SK-N-SH (cell line): ENCODE results near the gene BRI3BP. TPM values are rescaled to one million over a fixed set of nuclear protein-coding genes. Genes with fewer than 3 reads are reported as not detected.

Source experiments
- CTCF ChIA-PET: fragments of 300-600, 350-600 bp; formaldehyde crosslinking; extraction: SDS; loops from one replicate; lab custom pipeline; 2021; lab: Yijun Ruan, JAX
- POLR2A ChIA-PET: fragments of 350-600 bp; sonication (Branson Sonifier 250); formaldehyde crosslinking; extraction: SDS; loops from one replicate; lab custom pipeline; 2020; ENCODE audit warnings: antibody characterized with exemption, inconsistent platforms; lab: Yijun Ruan, JAX
- DNase-seq: peaks from one replicate; pipeline ENCODE4 v3.0.0; 2012
- H2AFZ ChIP-seq: fragments of 200-600 bp; sonication (generic); 2 replicates; pipeline ENCODE4 v1.8.1; 2016; ENCODE audit warnings: antibody characterized with exemption, mild to moderate bottlenecking, low read depth
- H3F3A ChIP-seq: fragments of 200-600 bp; sonication (generic); replicated peaks from 2 replicates; pipeline ENCODE3; 2016; ENCODE audit warnings: antibody characterized with exemption, mild to moderate bottlenecking; ENCODE audit not compliant: insufficient read depth
- H3K27ac ChIP-seq, 2 experiments: fragments of 200-500 bp in 1 of 2; fragments of 200-600 bp in 1 of 2; sonication (Bioruptor generic) in 1 of 2; sonication (generic), shearing (Covaris generic) in 1 of 2; 2 replicates each; pipeline versions ENCODE4 v1.5.1 to v1.6.1; 2014 to 2016; ENCODE audit warnings: low read depth in 2 of 2, inconsistent platforms in 1 of 2, low read length in 1 of 2, mild to moderate bottlenecking in 1 of 2, mixed read lengths in 1 of 2
- H3K27me3 ChIP-seq: fragments of 200-600 bp; sonication (generic), shearing (Covaris generic); 2 replicates; pipeline ENCODE4 v1.6.1; 2016; ENCODE audit warnings: mixed run types; ENCODE audit not compliant: insufficient read depth
- H3K36me3 ChIP-seq, 2 experiments: fragments of 200-500 bp in 1 of 2; fragments of 200-600 bp in 1 of 2; sonication (Bioruptor generic) in 1 of 2; sonication (generic) in 1 of 2; replicated peaks in 1 of 2; 2 replicates each; pipeline versions ENCODE3 to v1.5.1; 2014 to 2016; ENCODE audit warnings: low read length in 1 of 2, mild to moderate bottlenecking in 1 of 2; ENCODE audit not compliant: insufficient read depth in 2 of 2, control insufficient read depth in 1 of 2
- H3K4me1 ChIP-seq, 2 experiments: fragments of 200-500 bp in 1 of 2; fragments of 200-600 bp in 1 of 2; sonication (Bioruptor generic) in 1 of 2; sonication (generic), shearing (Covaris generic) in 1 of 2; 2 replicates each; pipeline versions ENCODE4 v1.5.1 to v1.6.1; 2014 to 2016; ENCODE audit warnings: low read depth in 1 of 2, low read length in 1 of 2, mixed run types in 1 of 2; ENCODE audit not compliant: insufficient read depth in 2 of 2, control insufficient read depth in 1 of 2
- H3K4me2 ChIP-seq: fragments of 200-600 bp; sonication (generic), shearing (Covaris generic); 2 replicates; pipeline ENCODE4 v1.6.1; 2017; ENCODE audit warnings: mixed run types
- H3K4me3 ChIP-seq, 2 experiments: fragments of 200-500 bp in 1 of 2; fragments of 200-600 bp in 1 of 2; sonication (Bioruptor generic) in 1 of 2; sonication (generic), shearing (Covaris generic) in 1 of 2; 2 replicates each; pipeline versions ENCODE4 v1.5.1 to v1.8.1; 2014 to 2016; ENCODE audit warnings: low read depth in 2 of 2, inconsistent platforms in 1 of 2, low read length in 1 of 2, mild to moderate bottlenecking in 1 of 2, mixed read lengths in 1 of 2, moderate library complexity in 1 of 2
- H3K79me2 ChIP-seq: fragments of 200-600 bp; sonication (generic); 2 replicates; pipeline ENCODE4 v1.8.1; 2017; ENCODE audit warnings: mild to moderate bottlenecking; ENCODE audit not compliant: insufficient read depth
- H3K9ac ChIP-seq: fragments of 200-600 bp; sonication (generic); 2 replicates; pipeline ENCODE4 v1.6.1; 2017; ENCODE audit warnings: mixed run types
- H3K9me2 ChIP-seq: fragments of 200-600 bp; sonication (generic); 2 replicates; pipeline ENCODE4 v1.6.1; 2017; ENCODE audit warnings: mixed run types
- H3K9me3 ChIP-seq: fragments of 200-600 bp; sonication (generic); 2 replicates; pipeline ENCODE4 v1.6.1; 2017; ENCODE audit warnings: mixed run types, mild to moderate bottlenecking, moderate library complexity
- H4K20me1 ChIP-seq: fragments of 200-600 bp; sonication (generic); 2 replicates; pipeline ENCODE4 v1.6.1; 2017; ENCODE audit warnings: mild to moderate bottlenecking, mixed run types; ENCODE audit not compliant: insufficient read depth
- CTCF ChIP-seq: fragments of 200-600 bp; sonication (generic); IDR thresholded peaks from 2 replicates; pipeline ENCODE4 v1.6.1; 2017; ENCODE audit warnings: antibody characterized with exemption, mild to moderate bottlenecking, moderate library complexity
- EP300 ChIP-seq, 2 experiments: IDR thresholded peaks; 2 replicates each; pipeline versions ENCODE4 v1.4.0 to v1.6.1; 2012; ENCODE audit warnings: borderline replicate concordance in 1 of 2, low read depth in 1 of 2, low read length in 1 of 2
- FOXJ3 ChIP-seq: sonication (generic); formaldehyde crosslinking; IDR thresholded peaks from 2 replicates; pipeline ENCODE4 v1.5.1; 2020; ENCODE audit warnings: mild to moderate bottlenecking, missing genetic modification reagents
- FOXM1 ChIP-seq: IDR thresholded peaks from 2 replicates; pipeline ENCODE4 v1.4.0; 2012; ENCODE audit warnings: low read depth, mild to moderate bottlenecking
- GATA2 ChIP-seq: sonication (generic); formaldehyde crosslinking; IDR thresholded peaks from 2 replicates; pipeline ENCODE4 v1.5.0; 2020; ENCODE audit warnings: mild to moderate bottlenecking, missing genetic modification reagents
- IRF3 ChIP-seq: fragments of 150-350 bp; IDR thresholded peaks from 2 replicates; pipeline ENCODE4 v1.6.1; 2016; ENCODE audit warnings: mild to moderate bottlenecking, low read depth, low read length
- JUND ChIP-seq: IDR thresholded peaks from 2 replicates; pipeline ENCODE4 v1.4.0; 2012
- MEF2A ChIP-seq: IDR thresholded peaks from 2 replicates; pipeline ENCODE4 v1.4.0; 2012; ENCODE audit warnings: low read depth, borderline replicate concordance
- NFIC ChIP-seq: IDR thresholded peaks from 2 replicates; pipeline ENCODE4 v1.4.0; 2012; ENCODE audit warnings: borderline replicate concordance
- NRF1 ChIP-seq: IDR thresholded peaks from 2 replicates; pipeline ENCODE4 v1.6.1; 2012; ENCODE audit warnings: low read depth, mild to moderate bottlenecking, low read length
- PBX3 ChIP-seq: IDR thresholded peaks from 2 replicates; pipeline ENCODE4; 2012
- POLR2AphosphoS5 ChIP-seq: IDR thresholded peaks from 2 replicates; pipeline ENCODE4 v1.6.1; 2012; ENCODE audit warnings: low read depth, low read length
- RCOR1 ChIP-seq: fragments of 150-350 bp; IDR thresholded peaks from 2 replicates; pipeline ENCODE4 v1.6.1; 2017; ENCODE audit warnings: antibody characterized with exemption, low read length
- RXRA ChIP-seq: IDR thresholded peaks from 2 replicates; pipeline ENCODE4 v1.4.0; 2012; ENCODE audit warnings: low read depth, mild to moderate bottlenecking, borderline replicate concordance
- TCF12 ChIP-seq: IDR thresholded peaks from 2 replicates; pipeline ENCODE4 v1.4.0; 2012
- TEAD4 ChIP-seq: IDR thresholded peaks from 2 replicates; pipeline ENCODE4 v1.4.0; 2012; ENCODE audit warnings: mild to moderate bottlenecking, borderline replicate concordance; ENCODE audit not compliant: insufficient read depth
- USF1 ChIP-seq: IDR thresholded peaks from 2 replicates; pipeline ENCODE4 v1.4.0; 2012; ENCODE audit warnings: low read depth, borderline replicate concordance
- USF2 ChIP-seq: fragments of 150-350 bp; IDR thresholded peaks from 2 replicates; pipeline ENCODE4 v1.6.1; 2017; ENCODE audit warnings: antibody characterized with exemption, low read length, low read depth, borderline replicate concordance
- YY1 ChIP-seq: IDR thresholded peaks from 2 replicates; pipeline ENCODE4 v1.4.0; 2012; ENCODE audit warnings: low read depth, mild to moderate bottlenecking
- ZBTB33 ChIP-seq: IDR thresholded peaks from 2 replicates; pipeline ENCODE4 v1.4.0; 2012; ENCODE audit warnings: low read depth, borderline replicate concordance
- WGBS: methylation state at CpG from one replicate; pipeline ENCODE4 v1.1.6; 2017; ENCODE audit warnings: low lambda C conversion rate; 5-methylcytosine and 5-hydroxymethylcytosine counted together
- polyA plus RNA-seq, 3 experiments: library from polyadenylated mRNA; depleted of rRNA; stranded (reverse); fragments of >200 nt; gene quantifications; 2 replicates each; pipeline ENCODE4 v1.2.3, GENCODE V29; 2012

The BRI3BP gene
- polyA plus RNA-seq, 1 of the 3 experiments (the other 2 are of a cell fraction): 3.8 TPM

DNA sequence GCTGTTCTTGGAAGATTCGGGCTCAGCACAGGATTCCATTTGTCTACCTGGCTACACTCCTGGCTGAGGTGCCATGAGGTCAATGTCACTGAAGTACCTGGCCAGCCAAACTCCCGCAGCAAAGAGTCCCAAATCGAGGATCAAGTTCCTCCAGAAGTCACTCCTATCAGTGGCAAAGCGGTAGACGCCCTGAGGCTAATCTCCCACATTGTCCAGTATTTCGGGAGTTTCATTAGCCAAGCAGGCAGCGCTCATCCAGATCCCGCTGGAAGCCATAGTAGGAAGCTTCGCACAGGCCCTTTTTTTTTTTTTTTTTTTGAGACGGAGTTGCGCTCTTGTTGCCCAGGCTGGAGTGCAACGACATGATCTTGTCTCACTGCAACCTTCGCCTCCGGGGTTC, 62.9 kb downstream of the BRI3BP start:
- no peaks in the 10 kb centered on the region for H3K9me2 ChIP-seq
- ChIA-PET POLR2A (no interaction called here), CTCF (no interaction called here)
- H3K36me3 ChIP-seq: no peaks in the 10 kb centered on the region
- 73% methylated on average over 10 of the region's 14 CpGs for WGBS
- H2AFZ ChIP-seq: no peak overlapping the region
- TF ChIP-seq ZBTB33 (no peak), USF1 (no peak), GATA2 (CRISPR knock-in tag) (no peak), USF2 (no peak), MEF2A (no peak), TCF12 (no peak), FOXM1 (no peak), PBX3 (no peak), POLR2AphosphoS5 (no peak), JUND (no peak), EP300 (IDR thresholded peaks at IDR 0.05; ENCODE audit: borderline replicate concordance in 1 of 2, low read depth in 1 of 2, low read length in 1 of 2) (no peak), IRF3 (no peak), FOXJ3 (no peak), RCOR1 (no peak), RXRA (no peak), NRF1 (no peak), NFIC (no peak), TEAD4 (no peak), CTCF (no peak), YY1 (no peak)
- no peaks in the 10 kb centered on the region for H4K20me1 ChIP-seq
- no peak overlapping the region for H3K4me3 ChIP-seq
- H3F3A ChIP-seq: no peaks in the 10 kb centered on the region
- no peak overlapping the region for H3K9ac ChIP-seq
- H3K9me3 ChIP-seq: no peaks in the 10 kb centered on the region
- no peak overlapping the region for H3K27ac ChIP-seq
- DNase-seq: no peak
- no peaks in the 10 kb centered on the region; a peak in 1 of 4 replicates for H3K4me1 ChIP-seq
- H3K4me2 ChIP-seq: no peak overlapping the region
- no peaks in the 10 kb centered on the region for H3K27me3 ChIP-seq
- H3K79me2 ChIP-seq: no peaks in the 10 kb centered on the region
